Duodenal mucosa (tissue), 2 donors: Measurements from ENCODE around the gene TSC2.

Source experiments
- H3K27ac ChIP-seq: one replicate; pipeline ENCODE4 v1.7.0; 2013; ENCODE audit warnings: low read depth, low read length
- H3K27me3 ChIP-seq, 2 donors: one replicate each; pipeline ENCODE4 v1.7.0; 2013; ENCODE audit warnings: low read length in 2 of 2, control low read depth in 1 of 2; ENCODE audit not compliant: insufficient read depth in 2 of 2, control insufficient read depth in 1 of 2
- H3K36me3 ChIP-seq, 2 donors: one replicate each; pipeline ENCODE4 v1.7.0; 2013; ENCODE audit warnings: low read length in 2 of 2, control low read depth in 1 of 2; ENCODE audit not compliant: insufficient read depth in 2 of 2, control insufficient read depth in 1 of 2
- H3K4me1 ChIP-seq, 2 donors: one replicate each; pipeline ENCODE4 v1.7.0; 2013; ENCODE audit warnings: low read length in 2 of 2, control low read depth in 1 of 2; ENCODE audit not compliant: insufficient read depth in 2 of 2, control insufficient read depth in 1 of 2
- H3K4me3 ChIP-seq, 2 donors: one replicate each; pipeline ENCODE4 v1.7.0; 2013; ENCODE audit warnings: low read length in 2 of 2, low read depth in 1 of 2
- H3K9ac ChIP-seq, 2 donors: one replicate each; pipeline ENCODE4 v1.7.0; 2013; ENCODE audit warnings: low read length in 2 of 2, low read depth in 1 of 2
- H3K9me3 ChIP-seq, 2 donors: one replicate each; pipeline ENCODE4 v1.7.0; 2013; ENCODE audit warnings: low read length in 2 of 2, control low read depth in 1 of 2; ENCODE audit not compliant: control insufficient read depth in 1 of 2

Gene TSC2

GRCh38 chr16:2078691-2079090 lies 30.9 kb downstream of the TSC2 start:
- H3K9me3 ChIP-seq, result no peaks in the 10 kb centered on the region
- peaks cover 0 to 14% of the 10 kb centered on the region in 2 donors for H3K4me1 ChIP-seq
- H3K36me3 ChIP-seq, result peaks cover 22 to 78% of the 10 kb centered on the region in 2 donors
- H3K27ac ChIP-seq, result no peak overlapping the region
- H3K9ac ChIP-seq, result no peak overlapping the region
- H3K27me3 ChIP-seq, result no peaks in the 10 kb centered on the region
- H3K4me3 ChIP-seq, result no peak overlapping the region

- Histone ChIP-seq H3K9me3 (no peaks in the 10 kb centered on the region), H3K27ac (no peak overlapping the region), H3K36me3 (peaks cover 20 to 78% of the 10 kb centered on the region in 2 donors), H3K9ac (no peak overlapping the region), H3K4me3 (no peak overlapping the region), H3K27me3 (no peaks in the 10 kb centered on the region), H3K4me1 (peaks cover 0 to 15% of the 10 kb centered on the region in 2 donors)
Observed at GRCh38 chr16:2079311-2079800, 31.6 kb downstream of the TSC2 start.

GRCh38 chr16:2079991-2080390 lies 32.2 kb downstream of the TSC2 start:
- Histone ChIP-seq H3K4me1 (peaks cover 0 to 15% of the 10 kb centered on the region in 2 donors), H3K36me3 (peaks cover 20 to 81% of the 10 kb centered on the region in 2 donors), H3K9ac (no peak overlapping the region), H3K27ac (no peak overlapping the region), H3K4me3 (no peak overlapping the region), H3K9me3 (no peaks in the 10 kb centered on the region), H3K27me3 (no peaks in the 10 kb centered on the region)

GRCh38 chr16:2081201-2082084 lies 33.7 kb downstream of the TSC2 start:
- Histone ChIP-seq H3K27ac (no peak overlapping the region), H3K36me3 (peaks cover 21 to 84% of the 10 kb centered on the region in 2 donors), H3K27me3 (no peaks in the 10 kb centered on the region)

GRCh38 chr16:2082171-2082982 lies 34.6 kb downstream of the TSC2 start:
- no peaks in the 10 kb centered on the region for H3K27me3 ChIP-seq
- peaks cover 0 to 15% of the 10 kb centered on the region in 2 donors for H3K4me1 ChIP-seq
- peaks cover 21 to 83% of the 10 kb centered on the region in 2 donors for H3K36me3 ChIP-seq
- H3K4me3 ChIP-seq, result no peak overlapping the region
- H3K9ac ChIP-seq, result no peak overlapping the region
- peak overlapping the region; percentile 4 for H3K27ac ChIP-seq
- H3K9me3 ChIP-seq, result no peaks in the 10 kb centered on the region

More at GRCh38 chr16:2081201-2082084, 33.7 kb downstream of the TSC2 start:
- Histone ChIP-seq H3K4me3 (no peak overlapping the region), H3K9me3 (no peaks in the 10 kb centered on the region), H3K4me1 (peaks cover 0 to 15% of the 10 kb centered on the region in 2 donors), H3K9ac (no peak overlapping the region)

GRCh38 chr16:2082983-2083364 lies 35.2 kb downstream of the TSC2 start:
- Histone ChIP-seq H3K4me1 (peaks cover 0 to 15% of the 10 kb centered on the region in 2 donors), H3K27ac (no peak overlapping the region), H3K4me3 (no peak overlapping the region), H3K36me3 (peaks cover 24 to 83% of the 10 kb centered on the region in 2 donors), H3K9me3 (no peaks in the 10 kb centered on the region), H3K9ac (no peak overlapping the region), H3K27me3 (no peaks in the 10 kb centered on the region)

GRCh38 chr16:2083409-2083808 lies 35.6 kb downstream of the TSC2 start:
- H3K9me3 ChIP-seq, result no peaks in the 10 kb centered on the region
- H3K4me3 ChIP-seq, result no peak overlapping the region
- no peak overlapping the region for H3K27ac ChIP-seq
- peaks cover 29 to 86% of the 10 kb centered on the region in 2 donors for H3K36me3 ChIP-seq
- H3K4me1 ChIP-seq, result peaks cover 0 to 15% of the 10 kb centered on the region in 2 donors
- H3K27me3 ChIP-seq, result no peaks in the 10 kb centered on the region
- H3K9ac ChIP-seq, result no peak overlapping the region

GRCh38 chr16:2083876-2084780 lies 36.3 kb downstream of the TSC2 start:
- Histone ChIP-seq H3K36me3 (peaks cover 29 to 85% of the 10 kb centered on the region in 2 donors), H3K27me3 (no peaks in the 10 kb centered on the region), H3K9me3 (no peaks in the 10 kb centered on the region), H3K9ac (no peak overlapping the region), H3K4me1 (peaks cover 0 to 15% of the 10 kb centered on the region in 2 donors), H3K27ac (no peak overlapping the region), H3K4me3 (no peak overlapping the region)

- Histone ChIP-seq H3K27me3 (no peaks in the 10 kb centered on the region), H3K4me1 (peaks cover 0 to 15% of the 10 kb centered on the region in 2 donors), H3K27ac (no peak overlapping the region), H3K9ac (no peak overlapping the region), H3K36me3 (peaks cover 29 to 84% of the 10 kb centered on the region in 2 donors), H3K4me3 (no peak overlapping the region), H3K9me3 (no peaks in the 10 kb centered on the region)
Observed at GRCh38 chr16:2084895-2085625, 37.3 kb downstream of the TSC2 start.
